ENCODE data around the gene FRMD4A.
"Not testable (repeated sequence)": the region's sequence is repeated elsewhere in the genome, so short reads cannot be mapped to it uniquely, and the experiment has no call there.

Gene FRMD4A

GRCh38 chr10:13978533-13979115 lies 352.1 kb downstream of the FRMD4A start:
- DNase-seq (ENCODE audit: low read depth): peak; percentile 70

GRCh38 chr10:13977861-13978532 lies 352.7 kb downstream of the FRMD4A start:
- DNase-seq (ENCODE audit: low read depth): no peak

DNA sequence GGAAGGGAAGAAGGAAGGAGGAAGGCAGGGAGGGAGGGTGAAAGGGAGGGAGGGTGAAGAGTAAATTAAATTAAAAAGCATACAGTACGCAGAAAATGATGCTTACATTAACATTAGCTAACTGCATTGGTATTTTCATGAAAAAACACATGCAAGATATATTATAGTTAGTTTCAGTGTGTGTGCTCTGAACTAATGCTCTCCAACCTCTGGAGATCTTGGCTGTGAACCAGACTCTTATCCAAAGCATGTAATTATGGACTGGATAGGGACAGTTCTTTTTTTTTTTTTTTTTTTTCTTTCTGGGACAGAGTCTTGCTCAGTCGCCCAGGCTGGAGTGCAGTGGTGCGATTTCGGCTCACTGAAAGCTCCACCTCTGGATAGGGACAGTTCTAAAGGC lies 357.0 kb downstream of the FRMD4A start:
- no peak for DNase-seq (ENCODE audit: low read depth)

GRCh38 chr10:13972609-13973008 lies 358.1 kb downstream of the FRMD4A start:
- DNase-seq (ENCODE audit: low read depth): no peak

DNA sequence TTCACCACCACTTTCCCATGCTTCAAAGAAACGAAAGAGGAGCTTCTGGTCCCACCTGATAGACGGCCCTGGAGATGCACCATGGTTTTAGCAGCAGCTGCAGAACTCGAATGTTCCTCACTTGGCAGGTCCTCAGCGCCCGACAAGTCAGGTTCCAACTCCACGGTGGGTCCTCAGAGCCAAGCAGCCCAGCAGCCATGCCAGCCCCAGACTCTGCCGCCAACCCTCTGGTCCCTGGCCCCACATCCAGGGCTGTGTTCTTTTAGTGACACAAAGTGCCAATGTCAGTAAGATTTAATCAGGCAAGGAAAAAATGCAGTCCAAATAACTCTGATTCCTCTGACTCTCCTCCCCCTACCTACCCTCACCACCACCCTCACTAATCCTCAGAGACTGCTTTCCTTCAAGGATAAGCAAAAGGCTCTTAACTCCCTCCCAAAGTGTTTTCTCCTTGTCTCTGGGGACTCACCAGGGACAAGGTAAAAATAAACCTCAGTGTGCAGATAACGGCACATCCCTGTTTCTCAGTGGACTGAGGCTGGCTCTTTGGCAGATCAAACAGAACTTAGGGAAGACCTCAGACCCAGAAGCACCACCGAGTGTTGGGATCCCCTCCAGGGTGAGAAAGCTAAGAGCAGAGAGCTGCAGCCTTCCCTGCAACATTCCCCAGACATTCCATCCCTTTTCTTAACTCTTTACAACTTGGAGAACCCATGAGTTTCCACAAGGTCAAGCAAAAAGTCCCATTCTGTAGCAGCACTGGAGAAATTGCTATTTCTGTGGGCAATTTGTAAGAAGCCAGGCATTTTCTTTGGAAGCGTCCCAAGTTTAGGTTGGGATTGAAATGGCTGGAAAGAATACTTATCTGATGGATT lies 358.9 kb downstream of the FRMD4A start:
- peak; percentile 35 for DNase-seq (ENCODE audit: low read depth)

- DNase-seq (ENCODE audit: low read depth): no peak
These were observed 359.8 kb downstream of the FRMD4A start for GRCh38 chr10:13970957-13971353.

DNA sequence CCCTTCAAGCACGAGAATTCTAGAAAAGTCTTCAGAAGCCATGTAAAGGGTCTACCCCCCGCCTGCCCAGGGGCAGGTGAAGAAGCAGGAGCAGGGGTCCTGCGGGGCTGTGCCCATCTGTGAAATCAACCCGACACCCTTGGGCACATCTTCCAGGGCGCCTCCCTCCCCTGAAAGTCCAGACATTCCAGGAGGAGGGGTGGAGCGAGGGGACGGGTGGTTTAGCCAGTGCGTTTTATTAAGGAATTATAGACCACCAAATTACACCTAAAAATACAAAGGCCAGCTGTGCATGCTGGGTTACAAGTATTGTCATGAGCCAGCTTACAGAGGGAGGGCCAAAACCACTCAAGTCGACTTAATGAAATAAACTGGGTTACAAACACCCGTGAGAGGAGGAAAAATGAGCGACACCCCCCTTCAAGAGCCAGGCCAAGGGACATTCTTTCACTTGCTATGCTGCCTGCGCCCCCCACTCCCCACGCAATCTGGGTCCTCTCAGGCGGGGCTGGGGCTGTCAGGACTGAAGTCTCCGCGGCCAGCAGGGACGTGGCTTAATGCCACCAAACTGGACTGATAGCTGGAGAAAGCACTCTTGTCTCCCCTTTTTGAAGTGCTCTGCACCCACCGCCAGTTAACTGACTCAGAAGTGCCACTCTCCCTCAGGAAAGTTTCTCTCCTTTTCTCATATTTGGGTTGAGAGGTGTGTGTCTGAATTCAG lies 360.3 kb downstream of the FRMD4A start:
- no peak for DNase-seq (ENCODE audit: low read depth)

GRCh38 chr10:13969792-13970140 lies 361.0 kb downstream of the FRMD4A start:
- DNase-seq (ENCODE audit: low read depth): no peak

DNA sequence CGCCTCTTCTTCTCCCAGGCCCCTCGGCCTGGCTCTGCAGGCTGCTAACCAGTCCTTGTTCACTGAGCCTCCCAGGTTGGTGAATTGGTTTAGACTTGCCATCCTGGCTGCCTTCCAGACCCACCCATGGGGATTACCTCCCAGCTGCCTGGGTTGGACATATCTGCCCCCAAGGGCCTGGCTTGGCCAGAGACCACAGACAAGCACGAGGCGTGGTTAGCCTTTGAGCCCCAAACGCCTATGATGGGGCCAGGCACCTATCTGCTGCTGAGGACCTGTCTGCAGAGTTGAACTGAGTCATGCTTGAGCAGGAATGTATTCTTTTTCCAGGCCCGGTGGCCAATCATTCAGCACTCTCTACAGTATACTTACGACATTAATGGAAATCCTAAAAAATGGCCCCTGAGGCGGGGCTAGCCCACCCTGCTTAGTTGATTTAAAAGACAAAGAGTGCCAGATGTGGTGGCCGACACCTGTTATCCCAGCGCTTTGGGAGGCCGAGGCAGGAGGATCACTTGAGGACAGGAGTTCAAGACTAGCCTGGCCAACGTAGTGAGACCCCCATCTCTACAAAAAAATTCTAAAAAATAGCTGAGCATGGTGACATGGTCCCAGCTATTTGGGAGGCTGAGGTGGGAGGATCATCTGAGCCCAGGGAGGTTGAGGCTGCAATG lies 361.5 kb downstream of the FRMD4A start:
- DNase-seq (ENCODE audit: low read depth): no peak

- DNase-seq (ENCODE audit: low read depth): no peak
These were observed 368.9 kb downstream of the FRMD4A start for GRCh38 chr10:13961853-13962252.

DNA sequence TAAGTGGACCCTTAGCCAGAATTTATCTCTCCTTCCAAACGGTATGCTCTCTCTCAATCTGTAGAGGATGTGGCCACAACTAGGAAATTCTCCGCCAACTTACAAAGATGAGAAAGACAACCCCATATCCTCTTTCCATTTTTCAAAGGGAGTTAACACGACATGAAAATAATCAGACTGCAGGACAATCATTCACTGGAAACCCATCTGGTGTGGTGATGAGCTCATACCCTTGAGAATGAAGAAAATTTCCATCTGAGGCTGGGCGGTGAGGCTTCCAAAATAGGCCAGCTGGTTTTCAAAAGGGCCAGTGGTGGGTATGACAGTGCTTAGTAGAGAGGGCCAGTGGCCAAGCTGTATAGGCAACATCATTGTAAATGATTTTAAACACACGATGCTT lies 369.6 kb downstream of the FRMD4A start:
- DNase-seq (ENCODE audit: low read depth): peak; percentile 93

DNA sequence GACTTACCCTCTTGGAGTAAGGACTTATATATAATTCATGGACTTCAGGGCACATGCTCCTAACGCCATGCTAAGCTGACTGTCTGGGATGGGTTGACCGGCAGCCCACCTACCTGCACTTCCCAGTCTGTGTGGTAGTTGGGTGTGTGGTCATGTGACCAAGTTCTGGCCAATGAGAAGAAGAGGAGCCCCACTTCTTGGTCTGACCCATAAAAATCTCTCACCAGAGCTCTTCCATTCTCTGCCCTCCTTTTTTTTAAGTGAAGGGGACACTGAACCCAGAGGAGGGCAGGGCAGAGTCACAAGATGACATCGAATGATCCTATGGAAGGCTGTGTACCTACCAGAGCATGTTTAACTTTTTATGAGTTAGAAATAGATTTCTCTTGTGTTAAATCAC lies 370.1 kb downstream of the FRMD4A start:
- no peak for DNase-seq (ENCODE audit: low read depth)

DNA sequence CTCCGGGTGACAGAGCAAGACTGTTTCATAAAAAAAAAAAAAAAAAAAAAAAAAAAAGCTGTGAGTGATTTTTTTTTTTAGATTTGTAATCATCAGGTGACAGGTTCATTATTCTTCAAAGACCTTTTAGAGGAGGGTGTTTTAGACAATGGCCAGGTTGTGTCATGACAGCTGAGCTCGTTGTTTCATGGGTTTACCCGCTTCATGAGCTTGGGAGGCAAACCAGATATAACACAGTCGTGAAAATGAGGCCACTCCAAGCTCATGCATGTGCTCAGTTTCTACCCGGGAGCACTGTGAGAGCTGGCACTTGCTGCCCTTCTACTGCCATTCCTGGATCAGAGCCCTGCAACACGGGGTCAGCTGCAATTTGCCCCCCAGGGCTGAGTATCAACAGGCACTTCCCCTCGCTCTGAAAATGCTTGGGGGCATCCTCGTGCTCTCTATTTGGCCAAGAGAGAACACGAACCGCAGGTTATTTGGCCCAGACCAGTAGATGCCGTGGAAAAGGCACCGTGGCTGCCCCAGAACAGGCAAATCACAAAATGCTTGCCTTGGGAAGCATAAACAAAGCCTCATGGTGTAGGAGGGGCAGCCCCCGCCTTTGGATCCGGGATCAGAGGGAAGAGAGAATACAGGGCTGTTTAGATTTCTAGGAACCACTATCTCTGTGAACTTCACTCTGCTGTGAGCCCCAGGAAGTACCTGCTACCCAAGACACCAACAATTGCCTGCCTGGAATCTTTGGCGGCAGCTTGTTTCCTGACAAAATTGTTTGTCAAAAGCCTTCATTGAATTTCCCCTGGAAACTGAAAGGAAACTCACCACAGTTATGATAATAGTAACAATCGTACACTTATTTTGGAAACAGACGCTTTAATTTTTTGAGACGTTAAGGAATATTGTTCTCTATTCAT lies 371.0 kb downstream of the FRMD4A start:
- DNase-seq (ENCODE audit: low read depth): no peak

DNA sequence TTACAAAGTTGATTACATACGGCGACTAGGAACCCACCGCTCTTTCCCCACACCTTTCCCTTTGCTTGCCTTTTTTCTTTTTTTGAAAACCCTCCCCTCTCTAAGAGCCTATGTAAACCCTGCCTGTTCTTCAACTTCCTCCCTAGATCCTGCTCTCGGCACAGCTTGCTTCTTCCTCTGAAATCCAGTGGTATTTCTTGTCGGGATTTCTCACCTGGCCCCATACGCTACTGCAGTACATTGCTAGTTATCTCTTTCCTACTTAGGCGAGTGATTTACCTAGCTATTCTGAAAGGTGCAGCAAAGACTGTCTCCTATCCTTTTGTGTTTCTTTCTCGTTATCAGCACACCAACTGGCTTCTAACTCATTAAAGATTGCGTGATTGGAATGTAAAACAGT lies 372.9 kb downstream of the FRMD4A start:
- no peak for DNase-seq (ENCODE audit: low read depth)

- DNase-seq (ENCODE audit: low read depth): peak; percentile 94
These were observed 373.9 kb downstream of the FRMD4A start for GRCh38 chr10:13956826-13957225.

GRCh38 chr10:13955409-13956068 lies 375.2 kb downstream of the FRMD4A start:
- DNase-seq (ENCODE audit: low read depth): no peak

- not testable (repeated sequence) for DNase-seq (ENCODE audit: low read depth)
These were observed 376.5 kb downstream of the FRMD4A start for GRCh38 chr10:13954195-13954594.

DNA sequence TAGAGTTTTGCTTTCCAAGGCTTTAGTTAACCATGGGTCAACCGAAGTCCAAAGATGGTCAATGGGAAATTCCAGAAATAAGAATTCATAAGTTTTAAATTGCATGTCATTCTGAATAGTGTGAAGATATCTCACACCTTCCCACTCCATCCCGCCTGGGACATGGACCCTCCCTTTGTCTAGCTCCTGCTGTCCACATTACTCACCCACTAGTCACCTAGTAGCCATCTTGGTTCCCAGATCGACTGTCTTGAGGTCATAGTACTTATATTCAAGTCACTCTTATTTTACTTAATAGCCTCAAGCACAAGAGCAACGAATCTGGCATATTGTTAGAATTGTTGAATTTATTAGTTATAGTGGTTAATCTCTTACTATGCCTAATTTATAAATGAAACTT lies 377.4 kb downstream of the FRMD4A start:
- no peak for DNase-seq (ENCODE audit: low read depth)

GRCh38 chr10:13950543-13950939 lies 380.2 kb downstream of the FRMD4A start:
- no peak for DNase-seq (ENCODE audit: low read depth)

DNA sequence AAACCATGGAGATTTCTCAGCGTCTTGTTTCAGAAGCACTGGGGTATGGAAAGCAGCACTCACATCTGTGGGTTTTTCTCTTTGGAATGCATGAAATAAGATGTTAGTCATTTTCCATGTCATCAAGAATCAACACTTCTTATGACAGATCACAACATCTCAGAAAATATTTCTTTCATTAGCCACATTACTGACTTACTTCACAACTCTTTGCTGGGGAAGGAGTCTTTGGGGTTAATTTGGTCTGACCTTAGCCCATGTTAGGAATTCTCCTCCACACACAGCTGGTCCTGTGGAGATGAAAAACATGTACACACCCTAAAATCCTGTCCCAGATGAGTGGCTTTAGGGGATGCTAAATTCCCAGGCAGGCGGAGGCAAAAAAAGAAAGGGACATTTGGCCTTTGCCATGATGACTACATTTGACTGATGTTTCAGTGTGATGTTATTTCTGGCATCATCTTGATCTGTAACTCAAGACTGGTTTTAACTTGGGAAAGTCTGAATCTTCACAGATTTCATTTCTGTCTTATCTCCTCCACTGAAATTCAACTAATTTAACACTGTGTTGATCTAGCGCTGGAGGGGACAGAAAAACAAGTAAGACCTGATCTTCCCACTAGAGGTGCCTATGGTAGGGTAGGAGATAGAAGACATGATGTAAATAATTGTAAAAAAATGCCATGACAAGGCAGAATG lies 380.7 kb downstream of the FRMD4A start:
- DNase-seq (ENCODE audit: low read depth): peak; percentile 89
